NCI-H2227 (cell line): ENCODE data around the gene UNC13C.

Source experiments
- DNase-seq: peaks from one replicate; lab custom pipeline; 2025; ENCODE audit not compliant: unreplicated experiment; lab: John Stamatoyannopoulos, UW

The UNC13C gene

GRCh38 chr15:54619180-54619579 lies 640.9 kb downstream of the UNC13C start:
- DNase-seq: no peak

DNA sequence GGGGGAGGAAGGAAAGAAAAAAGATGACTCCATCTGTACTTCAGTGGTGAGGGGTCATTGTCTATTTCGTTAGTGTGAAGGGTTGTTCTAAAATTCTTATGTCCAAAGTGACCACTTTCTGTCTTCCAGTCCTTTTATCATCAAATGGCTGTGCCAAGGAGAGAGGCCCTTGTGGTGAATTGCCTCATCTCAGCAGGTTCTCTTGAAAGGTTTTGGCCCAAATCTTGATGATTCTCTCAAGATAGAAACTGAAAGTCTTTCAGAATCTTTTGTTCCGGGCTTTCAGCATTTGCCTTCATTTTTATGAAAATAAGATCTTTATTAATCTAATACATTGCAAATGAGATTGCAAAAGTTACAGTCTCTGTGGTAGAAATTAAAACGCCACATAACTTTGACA lies 642.7 kb downstream of the UNC13C start:
- DNase-seq: no peak

- no peak for DNase-seq
Observed at GRCh38 chr15:54636147-54636546, 657.9 kb downstream of the UNC13C start.

GRCh38 chr15:54638666-54639065 lies 660.4 kb downstream of the UNC13C start:
- DNase-seq: no peak

DNA sequence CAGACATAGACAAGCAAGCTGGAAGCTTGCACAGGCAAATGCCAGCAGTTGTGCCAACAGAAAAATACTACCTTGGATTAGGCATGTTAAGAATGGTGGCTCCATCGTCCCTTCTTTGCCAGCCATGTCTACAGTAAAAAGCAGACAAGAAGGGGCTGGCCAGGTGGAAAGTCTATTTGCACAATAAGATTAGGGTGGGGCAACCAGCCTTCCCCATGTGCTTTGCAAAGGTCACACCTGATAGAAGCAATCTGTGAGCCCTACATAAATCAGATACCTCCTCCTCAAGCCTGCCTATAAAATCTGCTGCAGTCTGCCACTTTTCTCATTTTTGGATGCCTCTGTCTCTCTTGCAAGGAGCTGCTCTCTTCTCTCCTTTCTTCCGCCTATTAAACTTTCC lies 662.6 kb downstream of the UNC13C start:
- no peak for DNase-seq

- no peak for DNase-seq
Observed at GRCh38 chr15:54644796-54645195, 666.6 kb downstream of the UNC13C start.

DNA sequence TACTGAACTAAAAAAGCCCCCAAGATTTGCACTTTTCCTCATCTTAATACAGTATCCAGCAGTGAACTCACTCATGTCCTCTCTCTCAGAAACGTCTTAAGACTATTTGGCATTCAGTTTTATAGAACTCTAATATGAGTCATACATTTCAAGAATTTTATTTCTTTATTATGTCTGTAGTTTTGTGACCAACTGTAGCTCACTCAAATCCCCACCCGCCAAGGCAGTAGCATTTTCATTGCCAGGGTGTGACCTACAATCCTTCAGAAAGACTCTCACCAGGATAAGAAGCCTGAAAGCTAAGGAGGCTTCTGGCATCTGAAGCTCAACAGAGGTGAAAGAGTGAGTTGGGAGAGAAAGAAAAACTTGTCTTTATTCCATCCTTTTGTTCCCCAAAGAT lies 681.4 kb downstream of the UNC13C start:
- no peak for DNase-seq

DNA sequence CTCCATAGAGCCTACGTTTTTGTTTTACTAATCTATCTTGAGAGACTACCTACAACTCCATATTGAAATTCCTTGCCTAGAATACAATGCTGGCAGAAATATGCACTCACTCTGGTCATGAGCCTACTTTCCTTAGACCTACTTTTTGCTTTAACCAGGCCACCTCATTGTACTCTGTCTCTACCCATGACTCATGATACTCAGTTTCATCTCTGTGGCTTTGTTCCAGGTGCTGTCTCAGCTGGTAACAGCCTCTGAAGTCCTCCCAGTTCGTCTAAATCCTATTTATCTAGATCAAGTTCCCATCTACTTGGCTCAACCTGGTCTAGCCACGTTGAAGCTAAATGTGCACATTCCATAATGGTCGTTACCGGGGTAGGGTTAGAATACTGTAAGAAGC lies 682.1 kb downstream of the UNC13C start:
- no peak for DNase-seq

GRCh38 chr15:54675241-54675640 lies 697.0 kb downstream of the UNC13C start:
- no peak for DNase-seq

DNA sequence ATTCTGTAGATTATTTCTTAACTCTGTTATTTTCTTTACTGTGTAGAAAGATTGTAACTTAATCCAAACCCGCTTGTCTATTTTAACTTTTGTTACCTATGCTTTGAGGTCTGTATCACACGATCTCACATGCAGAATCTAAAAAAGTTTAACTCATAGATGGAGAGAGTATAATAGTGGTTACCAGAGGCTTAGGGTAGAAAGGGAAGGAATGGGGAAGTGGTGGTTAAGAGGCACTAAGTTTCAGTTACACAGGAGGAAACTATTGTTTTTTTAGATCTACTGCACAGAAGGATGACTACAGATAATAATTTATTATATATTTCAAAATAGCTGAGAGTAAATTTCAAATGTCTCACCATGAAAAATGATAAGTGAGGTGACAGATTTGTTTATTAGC lies 703.3 kb downstream of the UNC13C start:
- DNase-seq: no peak
